Right hindlimb (tissue), 1 donor: ENCODE results near the gene UBE2E2.

Source experiments
- DNase-seq: peaks from one replicate; pipeline ENCODE4 v3.0.0-alpha.2; 2018

Gene UBE2E2

DNA sequence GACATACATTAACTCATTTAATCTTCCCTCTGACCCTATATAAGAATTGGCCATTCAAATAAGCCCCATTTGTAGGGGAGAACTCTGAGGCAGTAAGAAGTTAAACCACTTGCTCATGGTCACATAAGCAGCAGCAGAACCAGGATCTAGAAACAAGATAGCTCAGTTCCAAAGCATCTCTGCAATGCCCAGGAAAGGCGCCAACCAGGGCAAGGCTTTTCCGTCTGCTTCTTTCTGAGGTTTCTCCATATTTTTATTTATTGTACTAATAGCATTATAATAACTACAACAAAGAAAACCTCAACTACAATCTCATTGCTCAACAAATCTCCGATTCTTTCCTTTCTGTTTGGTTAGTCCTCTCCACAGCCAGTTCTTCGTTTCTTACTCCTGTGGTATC lies 4.3 kb upstream of the UBE2E2 start:
- no peak for DNase-seq

DNA sequence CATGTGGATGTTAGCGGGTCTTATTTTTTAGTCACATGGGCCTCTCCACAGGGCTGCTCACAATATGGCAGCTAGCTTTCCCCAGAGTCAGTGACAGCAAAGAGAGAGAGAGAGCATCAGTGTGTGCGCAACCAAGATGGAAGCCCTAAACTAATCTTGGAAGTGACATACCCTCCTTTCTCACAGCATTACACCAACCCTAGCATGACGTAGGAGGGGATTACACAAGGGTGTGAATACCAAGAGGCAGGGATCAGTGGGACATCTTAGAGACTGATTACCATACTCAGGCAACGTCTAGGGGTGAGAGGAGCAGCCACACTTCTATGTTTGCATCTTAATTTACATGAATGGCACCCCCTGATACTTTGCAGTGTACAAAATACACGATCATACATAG lies 3.5 kb upstream of the UBE2E2 start:
- DNase-seq = no peak

DNA sequence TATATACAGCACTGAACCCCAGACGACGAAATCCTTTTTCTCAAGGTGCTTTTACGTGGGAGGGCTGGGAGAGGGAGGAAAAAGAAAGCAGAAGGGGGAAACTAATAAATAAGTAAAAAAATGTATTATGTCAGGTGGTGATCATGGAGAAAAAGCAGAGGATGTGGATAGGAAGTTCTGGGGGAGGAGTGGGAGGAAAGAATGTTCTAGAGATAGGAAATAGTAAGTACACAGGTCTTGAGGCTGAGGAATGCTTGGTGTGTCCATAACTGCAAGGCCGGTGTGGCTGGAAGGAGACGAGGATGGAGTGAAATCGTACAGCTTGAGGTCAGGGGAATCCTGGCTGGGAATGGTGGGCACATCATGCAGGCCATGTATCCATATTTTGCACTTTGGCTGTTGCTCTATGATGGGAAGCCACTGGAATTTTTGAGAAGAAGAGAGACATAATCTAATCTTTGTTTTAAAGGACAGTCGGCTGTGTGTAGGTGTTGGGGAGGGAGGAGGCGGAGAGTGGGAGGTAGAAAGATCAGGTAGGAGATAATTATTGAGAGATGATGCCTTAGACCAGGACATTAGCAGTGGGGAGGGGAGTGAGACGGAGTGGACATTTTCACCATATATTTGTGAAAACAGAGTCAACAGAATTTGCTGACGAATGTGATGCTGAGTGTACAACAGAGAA lies 1.8 kb upstream of the UBE2E2 start:
- no peak for DNase-seq

DNA sequence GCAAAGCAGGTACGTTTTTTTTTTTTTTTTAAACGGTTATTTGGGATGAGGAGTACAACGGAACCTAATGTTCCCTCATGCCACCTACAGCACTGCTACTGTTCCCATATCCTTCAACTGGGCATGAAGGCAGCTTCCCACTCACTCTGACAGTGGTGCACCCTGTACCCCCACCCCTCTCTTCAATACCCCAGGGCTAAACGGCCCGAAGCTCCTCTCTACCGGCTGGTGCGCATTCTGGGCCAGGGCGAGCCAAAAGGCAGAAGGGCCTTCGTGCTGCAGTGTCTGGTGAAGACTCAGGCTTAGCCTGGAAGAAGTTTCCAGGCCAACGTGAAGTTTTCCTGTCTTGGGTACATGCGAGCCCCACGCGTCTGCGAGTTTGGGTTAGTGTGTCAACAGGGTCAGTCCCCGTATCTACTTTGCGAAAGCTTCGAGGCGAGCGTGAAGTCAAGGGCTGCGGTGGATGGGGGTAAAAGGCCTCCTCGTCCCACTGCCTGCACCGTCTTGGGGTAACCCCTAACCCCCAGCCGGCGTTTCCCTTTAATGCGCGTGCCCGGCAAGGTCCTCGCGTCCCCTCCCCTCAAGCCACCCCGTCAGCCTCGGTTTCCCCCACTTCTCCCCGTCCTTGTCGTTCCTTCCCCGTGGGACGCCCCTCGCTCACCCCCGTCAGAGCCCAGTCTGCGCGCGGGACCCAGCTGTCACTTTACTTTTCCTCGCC lies 765 bp upstream of the UBE2E2 start:
- DNase-seq = no peak

DNA sequence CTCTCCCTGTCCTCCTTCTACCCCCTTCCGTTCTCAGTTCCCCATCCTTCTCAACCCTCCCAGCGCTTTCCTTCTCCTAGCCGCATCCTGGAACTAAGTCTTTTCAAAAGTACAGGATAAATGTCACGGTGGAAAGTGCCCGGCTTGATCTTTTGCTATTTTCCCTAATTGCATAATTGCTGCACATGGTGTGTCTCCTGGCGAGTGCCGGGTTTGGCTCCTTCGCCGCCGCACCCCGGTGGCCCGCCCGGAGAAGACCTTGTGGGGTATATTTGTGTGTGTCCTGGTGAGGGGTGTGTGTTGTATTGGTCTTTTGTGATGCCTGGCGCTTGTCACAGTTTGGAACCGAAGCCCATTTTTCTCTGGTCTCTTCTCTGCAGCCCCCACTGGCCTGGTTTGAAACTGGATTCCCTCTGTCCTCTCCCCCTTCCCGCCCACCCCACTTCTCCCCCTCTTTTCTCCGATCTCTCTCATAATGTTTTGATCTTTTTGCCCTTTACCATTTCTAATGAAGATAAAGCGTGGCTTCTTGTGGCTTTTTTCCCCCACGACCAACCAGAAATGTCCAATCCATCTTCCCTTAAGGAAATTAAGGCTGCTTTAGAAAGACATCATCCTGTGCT lies 692 bp downstream of the UBE2E2 start:
- peak; percentile 48 for DNase-seq

DNA sequence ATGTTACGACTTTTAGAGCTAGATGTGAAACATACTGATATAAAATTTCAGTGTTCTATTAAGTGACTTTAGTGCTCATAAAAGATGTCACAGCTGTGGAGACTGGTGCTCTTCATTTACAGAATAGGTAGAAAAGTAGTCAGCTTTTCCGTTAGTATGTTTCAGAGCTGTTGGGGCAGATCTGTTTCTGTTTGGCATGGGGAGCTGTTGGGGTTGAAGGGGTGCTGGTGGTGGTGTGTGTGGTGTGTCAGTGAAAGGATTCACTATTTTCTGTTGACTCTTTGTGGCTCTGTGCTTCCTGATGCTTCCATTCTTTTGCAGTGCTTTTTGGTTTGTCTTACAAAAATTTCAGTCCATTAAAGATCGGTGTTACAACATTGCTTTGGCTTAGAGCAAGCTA lies 3.2 kb downstream of the UBE2E2 start:
- DNase-seq = no peak

DNA sequence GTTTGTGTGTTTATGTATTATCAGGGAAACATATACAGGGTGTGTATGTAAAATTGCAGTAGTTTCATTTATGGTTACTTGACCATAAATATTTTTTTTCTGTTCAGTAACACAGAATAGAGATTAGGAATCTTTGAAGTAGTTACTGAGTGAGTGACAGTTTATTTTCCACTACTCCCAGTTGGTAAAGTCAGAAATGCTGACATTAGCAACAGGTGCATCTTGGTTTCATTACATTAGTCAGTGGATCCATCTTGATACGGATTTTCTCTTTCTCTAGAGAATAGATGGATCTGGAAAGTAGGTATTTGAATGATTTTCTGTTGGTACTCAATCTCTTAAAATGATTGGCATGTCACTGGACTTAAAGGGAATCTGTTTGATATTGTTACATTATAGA lies 6.0 kb downstream of the UBE2E2 start:
- DNase-seq = no peak

DNA sequence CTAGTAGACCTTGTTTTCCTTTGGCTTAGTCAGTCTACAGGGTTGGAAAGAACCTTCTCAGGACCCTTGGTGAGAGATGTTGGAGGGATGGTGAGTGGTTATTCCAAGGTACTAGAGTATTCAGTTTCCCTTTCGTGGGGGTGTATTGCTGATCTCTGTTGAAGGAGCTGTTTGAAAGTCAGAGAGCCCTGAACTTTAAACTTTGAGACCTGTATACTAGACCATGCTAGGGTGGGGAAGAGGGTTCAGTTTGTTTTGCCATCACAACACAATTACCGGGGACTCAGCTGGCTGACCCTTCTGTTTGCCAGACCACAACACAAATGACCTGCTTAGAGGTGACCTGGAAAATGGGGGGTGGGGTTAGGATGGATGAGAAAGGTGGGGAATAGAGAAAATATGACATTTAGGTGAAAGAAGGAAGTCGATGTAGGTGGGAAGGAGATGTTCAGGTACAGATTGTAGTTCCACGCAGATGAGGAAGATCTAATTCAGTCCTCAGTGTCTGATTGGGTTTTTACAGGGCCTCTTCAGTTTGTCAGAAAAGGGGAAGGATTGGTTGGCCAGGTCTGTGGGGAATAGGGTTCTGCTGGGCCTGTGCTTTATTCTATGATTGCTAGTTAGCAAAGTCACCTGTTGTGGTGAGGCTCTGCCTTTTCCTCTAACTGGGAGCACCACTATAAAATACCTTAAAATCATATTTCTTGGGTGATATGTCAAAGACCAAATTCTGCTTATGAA lies 6.8 kb downstream of the UBE2E2 start:
- DNase-seq = no peak

DNA sequence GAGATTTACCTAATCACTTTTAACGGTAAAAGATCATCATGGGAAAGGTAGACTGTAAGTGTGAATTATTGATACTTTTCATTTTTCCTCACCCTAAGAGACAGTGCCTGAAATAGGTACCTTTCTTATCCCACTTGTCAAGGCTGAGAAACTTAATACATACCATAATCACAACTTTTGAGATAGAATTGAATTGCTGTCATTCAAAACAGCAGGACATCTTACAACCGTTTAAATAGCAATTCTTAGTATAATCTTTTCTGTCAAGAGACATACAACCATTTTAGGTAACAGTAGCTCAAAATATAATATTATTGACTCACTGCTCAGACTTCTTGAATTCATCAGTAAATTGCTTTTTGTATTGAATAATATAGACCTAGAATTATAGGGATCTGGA lies 10.7 kb downstream of the UBE2E2 start:
- no peak for DNase-seq

DNA sequence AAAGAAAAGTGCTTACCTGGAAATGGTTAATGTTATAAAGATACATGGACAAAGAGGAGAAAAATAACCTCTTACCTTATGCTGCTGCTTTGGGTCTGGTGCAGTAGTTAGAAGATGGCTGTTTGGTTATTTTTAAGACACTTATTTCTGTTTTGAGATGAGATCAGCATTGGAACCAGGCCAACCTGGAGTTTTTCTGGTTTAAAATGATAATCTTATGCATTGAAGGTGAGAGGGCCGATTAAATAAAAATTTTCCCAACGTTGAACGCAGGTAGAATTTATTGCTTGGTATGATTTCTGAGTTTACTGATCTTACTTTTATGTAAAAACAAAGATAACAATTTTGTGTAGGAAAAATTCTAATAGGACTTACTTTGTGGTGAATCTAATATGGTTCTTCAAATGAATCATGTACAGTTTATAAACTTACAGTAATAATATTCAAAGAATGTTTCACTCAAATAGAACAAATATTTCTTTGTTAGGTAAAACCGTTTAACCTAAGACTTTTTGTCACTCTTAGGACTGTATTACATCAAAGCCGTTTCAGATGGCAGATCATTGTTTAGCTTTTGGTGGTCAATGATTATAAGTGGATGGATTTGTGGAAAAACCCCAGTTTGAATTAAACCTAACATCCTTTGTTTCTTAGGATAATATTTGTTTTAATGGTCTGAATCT lies 14.9 kb downstream of the UBE2E2 start:
- no peak for DNase-seq

DNA sequence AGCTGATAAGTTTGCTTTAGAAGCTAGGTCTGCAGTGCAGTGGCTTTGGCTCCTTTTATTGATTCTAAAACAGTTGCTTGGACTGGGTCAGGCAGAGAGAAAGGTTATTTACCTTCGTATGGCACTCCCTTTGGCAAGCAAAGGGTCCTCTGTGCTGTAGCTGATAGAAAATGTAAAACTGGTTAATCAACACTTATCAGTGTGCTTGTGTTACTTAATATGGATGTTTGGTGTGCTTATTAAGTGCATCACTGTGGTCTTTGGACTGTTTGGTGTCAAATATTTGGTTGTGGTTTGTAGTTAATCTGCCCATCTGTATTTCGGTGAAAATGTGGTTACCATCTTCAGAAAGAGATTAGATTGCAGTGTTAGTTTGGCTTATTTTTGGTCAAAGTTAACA lies 16.0 kb downstream of the UBE2E2 start:
- DNase-seq = no peak

DNA sequence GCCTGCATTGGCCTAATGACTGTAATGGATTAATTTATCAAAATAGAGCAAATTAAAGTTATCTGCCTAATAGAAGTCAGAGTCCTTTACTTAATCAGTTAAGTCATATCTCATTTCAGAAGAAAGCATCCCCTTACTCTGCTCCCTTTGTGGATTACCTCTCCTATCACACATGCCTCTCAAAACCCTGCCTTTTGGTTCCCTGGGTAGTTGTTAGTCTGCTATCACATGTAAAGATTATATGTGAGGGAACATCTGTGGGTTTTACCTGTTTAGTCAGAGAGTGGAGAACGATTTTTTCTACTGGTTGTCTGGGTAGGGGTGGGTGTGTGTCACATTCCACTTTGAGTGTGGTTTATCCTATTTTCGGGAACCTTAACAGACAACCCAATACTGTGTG lies 16.4 kb downstream of the UBE2E2 start:
- DNase-seq = no peak

DNA sequence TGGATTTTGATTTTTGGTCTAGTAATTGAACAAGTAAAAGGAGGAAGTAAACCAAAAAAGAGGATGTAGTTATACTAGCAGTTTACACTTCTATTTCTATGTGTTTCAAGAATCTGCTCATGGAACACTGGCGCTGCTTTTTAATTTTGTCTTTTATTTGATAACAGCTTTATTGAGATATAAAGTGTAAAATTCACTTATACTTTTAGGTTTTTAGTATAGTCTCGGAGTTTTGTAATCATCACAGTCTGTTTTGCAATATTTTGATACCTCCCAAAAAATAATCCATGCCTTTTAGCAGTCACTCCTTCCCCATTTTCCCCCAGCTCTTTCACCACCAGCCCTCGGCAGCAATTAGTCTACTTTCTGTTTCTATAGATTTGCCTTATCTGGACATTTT lies 18.0 kb downstream of the UBE2E2 start:
- no peak for DNase-seq

DNA sequence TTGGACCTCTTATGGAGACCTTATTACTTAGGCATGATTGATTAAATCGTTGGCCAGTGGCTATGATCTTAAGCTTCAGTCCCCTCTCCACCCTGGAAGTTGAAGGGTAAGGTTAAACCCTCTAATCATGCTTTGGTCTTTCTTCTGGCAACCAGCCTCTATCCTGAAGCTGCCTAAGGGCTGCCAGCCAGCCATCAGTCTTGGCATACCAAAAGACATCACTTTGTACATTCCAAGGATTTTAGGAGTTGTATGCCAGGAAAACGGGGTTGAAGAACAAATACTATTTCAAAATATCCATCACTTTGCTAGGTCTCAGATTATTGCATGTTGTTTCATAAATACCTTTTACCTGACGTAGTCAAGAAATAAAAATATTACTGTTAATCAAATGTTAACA lies 28.9 kb downstream of the UBE2E2 start:
- no peak for DNase-seq

DNA sequence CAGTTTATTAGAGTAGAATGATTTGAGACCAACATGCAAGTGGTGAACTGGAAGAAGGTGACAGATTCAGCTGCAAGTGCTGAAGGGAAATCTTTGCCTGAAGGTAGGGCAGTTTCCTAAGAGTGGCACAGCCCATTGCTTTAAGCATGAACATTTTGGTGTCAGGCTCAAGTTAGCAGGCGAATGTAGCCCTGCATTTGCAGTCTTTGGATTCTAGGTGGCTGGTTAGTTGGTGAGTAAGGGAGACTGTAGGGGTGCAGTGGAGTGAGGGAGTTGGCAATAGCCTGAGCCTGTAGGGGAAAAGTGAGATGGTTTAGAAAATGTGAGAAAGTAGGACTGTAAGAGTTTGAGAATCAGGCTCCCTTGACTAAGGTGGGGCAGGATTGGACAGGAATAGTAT lies 29.7 kb downstream of the UBE2E2 start:
- DNase-seq = no peak

DNA sequence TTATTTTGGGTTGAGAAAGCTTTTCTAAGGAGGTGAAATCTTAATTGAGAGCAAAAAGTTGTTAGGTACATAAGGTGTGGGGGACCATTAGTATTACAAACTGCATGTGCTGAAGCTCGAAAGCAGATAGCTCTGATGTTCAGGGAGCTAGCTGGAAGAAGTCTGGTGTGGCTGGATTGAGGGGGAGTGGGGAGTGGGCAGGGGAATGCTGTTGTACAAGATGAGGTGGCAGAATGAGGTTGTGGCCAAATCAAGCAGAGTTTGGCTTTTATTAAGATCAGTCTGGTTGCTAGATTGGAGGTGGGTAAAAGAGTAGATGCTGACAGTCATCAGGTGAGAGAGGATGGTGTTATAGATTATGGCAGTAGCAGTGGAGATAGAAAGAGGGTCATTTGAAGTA lies 32.1 kb downstream of the UBE2E2 start:
- no peak for DNase-seq

DNA sequence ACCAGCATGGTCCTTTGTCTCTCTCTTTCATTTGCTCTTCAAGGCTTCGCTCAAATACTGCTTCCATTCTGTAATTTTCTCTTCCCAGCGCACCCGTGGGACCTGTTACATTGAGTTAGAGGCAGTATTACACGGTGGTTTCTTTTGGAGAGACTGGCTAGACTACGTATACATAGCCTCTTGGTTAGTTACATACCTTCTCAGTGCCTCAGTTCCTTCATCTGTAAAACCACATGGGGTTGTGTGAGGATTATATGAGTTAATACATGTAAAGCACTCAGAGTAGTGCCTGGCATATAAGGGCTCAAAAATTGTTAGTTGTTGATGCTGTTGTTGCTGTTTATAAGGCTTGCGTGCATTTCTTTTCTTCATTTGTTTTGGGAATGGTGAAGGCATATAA lies 33.8 kb downstream of the UBE2E2 start:
- DNase-seq = no peak

DNA sequence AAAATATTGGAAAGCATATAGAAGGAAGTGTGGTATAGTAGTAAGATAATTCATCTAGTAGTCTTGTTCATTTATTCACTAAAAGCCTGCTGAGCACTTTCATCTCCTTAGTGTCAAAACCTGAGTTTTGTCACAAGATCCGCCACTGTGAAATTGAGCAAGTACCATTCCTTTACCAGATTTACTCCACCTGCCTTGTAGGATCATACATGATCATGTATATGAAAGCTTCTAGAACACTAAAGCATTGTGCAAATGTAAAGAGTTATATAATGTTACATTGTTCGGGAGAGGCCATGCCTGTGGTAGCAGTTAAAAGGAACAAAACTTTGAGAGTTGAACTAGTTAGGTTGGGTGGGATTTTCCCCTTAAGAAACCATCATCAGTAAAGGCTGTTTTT lies 35.0 kb downstream of the UBE2E2 start:
- DNase-seq = no peak

DNA sequence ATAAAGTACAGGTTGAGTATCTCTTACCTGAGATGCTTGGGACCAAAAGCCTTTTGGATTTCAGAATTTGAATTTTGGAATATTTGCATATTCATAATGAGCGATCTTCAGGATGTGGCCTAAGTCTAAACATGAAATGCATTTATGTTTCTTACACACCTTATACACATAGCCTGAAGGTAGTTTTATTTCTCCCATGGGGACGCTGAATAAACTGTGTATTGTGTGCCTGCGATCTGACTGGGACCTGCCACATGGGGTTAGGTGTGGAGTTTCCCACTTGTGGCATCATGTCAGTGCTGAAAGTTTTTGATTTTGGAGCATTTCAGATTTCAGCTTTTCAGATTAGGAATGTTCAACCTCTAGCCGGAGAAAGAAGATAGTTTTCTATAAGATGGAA lies 35.5 kb downstream of the UBE2E2 start:
- DNase-seq = no peak

DNA sequence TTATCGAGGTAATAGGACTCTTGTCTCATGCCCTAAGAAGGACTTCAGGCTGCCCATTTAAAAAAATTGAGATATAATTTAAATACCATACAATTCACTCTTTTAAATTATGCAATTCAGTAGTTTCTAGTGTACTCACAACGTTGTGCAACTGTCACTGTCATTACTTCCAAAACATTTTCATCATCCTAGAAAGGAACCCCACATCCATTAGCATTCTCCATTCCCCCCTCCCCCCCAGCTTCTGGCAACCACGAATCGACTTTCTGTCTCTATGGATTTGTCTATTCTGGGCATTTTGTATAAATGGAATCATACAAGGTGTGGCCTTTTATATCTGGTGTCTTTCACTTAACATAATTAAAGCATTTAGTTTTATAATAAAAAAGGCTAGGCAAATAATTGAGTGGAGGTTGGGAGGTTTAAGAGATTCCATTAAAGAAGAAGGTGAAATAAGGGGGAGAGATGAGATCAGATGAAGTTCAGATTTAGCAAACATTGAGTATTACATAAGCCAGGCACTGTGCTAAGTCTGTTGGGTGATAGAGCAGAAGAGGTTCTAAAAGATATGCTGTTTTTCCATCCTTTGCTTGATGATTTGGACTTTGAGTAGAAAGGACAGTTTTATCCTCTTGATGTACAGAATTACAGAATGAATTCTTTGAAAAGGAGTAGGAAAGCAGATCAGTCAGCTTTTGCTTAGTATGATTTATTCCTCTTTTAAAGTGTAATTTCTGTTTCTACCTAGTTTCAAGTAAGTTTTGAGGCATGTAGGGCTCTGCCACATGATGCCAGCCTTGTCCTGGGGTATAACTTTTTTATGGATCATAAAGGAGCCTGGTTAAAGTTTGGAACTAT lies 36.3 kb downstream of the UBE2E2 start:
- no peak for DNase-seq

DNA sequence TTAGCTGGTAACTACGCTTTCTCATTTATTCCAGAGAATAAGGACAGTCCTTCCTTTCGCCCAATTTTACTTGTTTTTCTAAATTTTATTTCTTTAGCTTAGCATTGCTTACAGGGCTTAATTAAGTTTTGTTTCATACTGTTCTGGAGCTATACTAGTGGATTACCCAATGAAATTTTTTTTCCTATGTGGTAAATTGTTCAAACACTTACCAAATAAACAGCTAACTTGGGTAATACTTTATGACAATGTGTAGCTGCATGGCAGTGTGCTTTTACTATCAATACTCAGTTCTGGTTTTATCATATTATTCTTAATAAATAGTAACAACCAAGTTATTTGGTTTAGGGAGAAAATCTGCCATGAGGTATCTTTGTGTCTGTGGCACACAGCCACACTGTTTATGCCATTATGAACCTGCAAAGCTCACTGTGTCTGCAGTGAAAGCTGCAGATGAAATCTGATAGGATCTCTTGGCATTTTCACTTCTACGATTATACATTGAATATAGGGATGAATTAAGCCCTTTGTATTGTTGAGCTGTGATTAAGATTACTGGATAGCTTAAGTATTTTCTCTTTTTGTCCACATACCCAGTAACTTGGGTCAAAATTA lies 37.2 kb downstream of the UBE2E2 start:
- DNase-seq = no peak

DNA sequence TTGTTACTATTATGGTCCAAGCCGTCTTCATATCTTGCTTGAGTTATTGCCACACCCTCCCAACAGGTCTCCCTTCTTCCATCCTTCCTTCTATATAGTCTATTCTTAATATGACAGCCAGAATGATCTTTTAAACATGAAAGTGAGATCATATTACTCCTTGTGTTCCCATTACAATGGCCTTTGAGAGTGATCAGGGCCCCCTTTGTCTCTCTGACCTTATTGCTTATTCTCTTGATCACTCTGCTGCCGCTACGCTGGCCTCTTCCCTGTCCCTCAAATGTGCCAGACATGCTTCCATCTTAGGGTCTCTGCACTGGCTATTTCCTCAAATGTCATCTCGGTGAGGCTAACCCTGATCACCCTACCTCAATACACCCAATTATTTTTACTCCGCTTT lies 38.1 kb downstream of the UBE2E2 start:
- no peak for DNase-seq
